Measurements from ENCODE around the gene UBE3C. TPM values are rescaled to one million over a fixed set of nuclear protein-coding genes. Genes with fewer than 3 reads are reported as not detected.

UBE3C gene
- total RNA-seq, 2 donors from 2014 or later = 35.8 to 35.9 TPM

DNA sequence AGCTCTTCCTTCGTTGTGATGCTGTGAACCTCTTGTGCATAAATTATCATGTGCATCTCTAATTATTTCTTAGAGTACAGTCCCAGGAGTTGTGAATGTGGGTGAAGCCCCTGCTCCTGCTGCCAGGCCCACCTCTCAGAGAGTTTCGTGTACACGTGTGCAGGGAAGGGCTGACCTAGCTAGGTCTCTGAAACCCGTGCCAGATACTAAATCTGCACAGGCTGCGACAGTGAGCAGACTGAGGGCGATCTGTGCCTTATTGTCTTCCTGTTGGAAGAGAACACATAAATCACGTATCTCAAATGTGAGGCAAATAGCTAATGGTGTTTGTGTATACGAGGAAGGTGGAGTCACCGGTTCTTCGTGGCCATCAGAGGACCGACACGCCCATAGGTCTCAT, 126.3 kb downstream of the UBE3C start:
- intact Hi-C loops (cut with DNase I) = no loop called here
- ATAC-seq = no peak
- Histone ChIP-seq H3K36me3 (replicated peaks in 1 of 2; ENCODE audit: insufficient read depth in 1 of 2, low read depth in 2 of 2) (peaks cover 0 to 15% of the 10 kb centered on the region in 2 donors), H3K4me3 (no peak overlapping the region), H3K27me3 (no peaks in the 10 kb centered on the region), H3K27ac (no peak overlapping the region), H3K4me1 (no peaks in the 10 kb centered on the region), H3K9me3 (no peaks in the 10 kb centered on the region)
- TF ChIP-seq, protein P1, sequence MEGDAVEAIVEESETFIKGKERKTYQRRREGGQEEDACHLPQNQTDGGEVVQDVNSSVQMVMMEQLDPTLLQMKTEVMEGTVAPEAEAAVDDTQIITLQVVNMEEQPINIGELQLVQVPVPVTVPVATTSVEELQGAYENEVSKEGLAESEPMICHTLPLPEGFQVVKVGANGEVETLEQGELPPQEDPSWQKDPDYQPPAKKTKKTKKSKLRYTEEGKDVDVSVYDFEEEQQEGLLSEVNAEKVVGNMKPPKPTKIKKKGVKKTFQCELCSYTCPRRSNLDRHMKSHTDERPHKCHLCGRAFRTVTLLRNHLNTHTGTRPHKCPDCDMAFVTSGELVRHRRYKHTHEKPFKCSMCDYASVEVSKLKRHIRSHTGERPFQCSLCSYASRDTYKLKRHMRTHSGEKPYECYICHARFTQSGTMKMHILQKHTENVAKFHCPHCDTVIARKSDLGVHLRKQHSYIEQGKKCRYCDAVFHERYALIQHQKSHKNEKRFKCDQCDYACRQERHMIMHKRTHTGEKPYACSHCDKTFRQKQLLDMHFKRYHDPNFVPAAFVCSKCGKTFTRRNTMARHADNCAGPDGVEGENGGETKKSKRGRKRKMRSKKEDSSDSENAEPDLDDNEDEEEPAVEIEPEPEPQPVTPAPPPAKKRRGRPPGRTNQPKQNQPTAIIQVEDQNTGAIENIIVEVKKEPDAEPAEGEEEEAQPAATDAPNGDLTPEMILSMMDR (IDR thresholded peaks at IDR 0.05) = no peak
- TF ChIP-seq POLR2A (IDR thresholded peaks at IDR 0.05) = no peak
- WGBS, 2 donors = 85 to 95% methylated on average over 12 of the region's 12 CpGs
- no peak for DNase-seq

DNA sequence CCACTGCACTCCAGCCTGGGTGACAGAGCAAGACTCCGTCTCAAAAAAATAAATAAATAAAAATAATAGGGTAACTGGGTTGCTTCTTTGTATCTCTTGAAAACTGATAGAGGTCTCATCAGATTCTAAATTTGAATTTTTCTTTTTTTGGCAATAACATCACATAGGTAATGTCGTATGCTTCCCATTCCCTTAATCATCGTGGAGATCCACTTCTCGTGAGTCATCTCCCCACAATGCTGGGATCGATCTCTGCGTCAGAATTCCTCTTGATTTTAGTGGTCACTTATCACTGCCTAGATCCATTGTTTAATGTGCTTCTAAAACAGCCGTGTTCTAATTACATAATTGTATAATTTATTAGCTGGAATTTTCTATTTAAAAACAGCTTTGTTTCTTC, 127.5 kb downstream of the UBE3C start:
- DNase-seq (no peak), ATAC-seq (no peak)
- no peaks in the 10 kb centered on the region for H3K27me3 ChIP-seq
- no peak overlapping the region for H3K4me3 ChIP-seq
- WGBS, 2 donors = 94 to 96% methylated on average over 7 of the region's 7 CpGs
- H3K9me3 ChIP-seq = no peaks in the 10 kb centered on the region
- TF ChIP-seq, protein P1 (IDR thresholded peaks at IDR 0.05) = no peak
- no peak for TF ChIP-seq POLR2A (IDR thresholded peaks at IDR 0.05)
- intact Hi-C loops (cut with DNase I) = no loop called here
- no peak overlapping the region for H3K27ac ChIP-seq
- H3K36me3 ChIP-seq (replicated peaks in 1 of 2; ENCODE audit: insufficient read depth in 1 of 2, low read depth in 2 of 2) = peaks cover 0 to 12% of the 10 kb centered on the region in 2 donors
- peaks cover 2% of the 10 kb centered on the region for H3K4me1 ChIP-seq

DNA sequence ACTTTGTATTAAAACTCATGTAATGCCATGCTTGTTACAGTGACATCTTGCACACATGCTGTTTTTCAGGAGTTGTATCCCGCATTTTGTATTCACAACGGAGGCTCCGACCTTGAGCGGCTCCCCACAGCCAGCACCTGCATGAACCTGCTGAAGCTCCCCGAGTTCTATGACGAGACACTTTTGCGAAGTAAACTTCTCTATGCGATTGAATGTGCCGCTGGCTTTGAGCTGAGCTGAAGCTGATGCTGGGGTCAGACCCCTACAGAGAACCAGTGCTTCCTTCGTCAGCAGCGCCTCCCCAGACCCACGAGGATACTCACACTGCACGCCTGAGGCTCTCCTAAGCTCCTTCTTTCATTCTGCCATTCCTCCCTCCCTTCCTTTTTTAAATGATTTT, 128.8 kb downstream of the UBE3C start:
- no peak overlapping the region for H3K4me3 ChIP-seq
- peak in 1 of 4 donors; percentile 3 for DNase-seq
- no peak for ATAC-seq
- intact Hi-C loops (cut with DNase I) = no loop called here
- no peaks in the 10 kb centered on the region for H3K27me3 ChIP-seq
- no peak for TF ChIP-seq POLR2A (IDR thresholded peaks at IDR 0.05)
- no peak overlapping the region for H3K27ac ChIP-seq
- H3K4me1 ChIP-seq = peaks cover 15% of the 10 kb centered on the region
- WGBS, 2 donors = 88% methylated on average over 13 of the region's 13 CpGs
- H3K36me3 ChIP-seq (replicated peaks in 1 of 2; ENCODE audit: insufficient read depth in 1 of 2, low read depth in 2 of 2) = peaks cover 0 to 12% of the 10 kb centered on the region in 2 donors
- H3K9me3 ChIP-seq = no peaks in the 10 kb centered on the region

DNA sequence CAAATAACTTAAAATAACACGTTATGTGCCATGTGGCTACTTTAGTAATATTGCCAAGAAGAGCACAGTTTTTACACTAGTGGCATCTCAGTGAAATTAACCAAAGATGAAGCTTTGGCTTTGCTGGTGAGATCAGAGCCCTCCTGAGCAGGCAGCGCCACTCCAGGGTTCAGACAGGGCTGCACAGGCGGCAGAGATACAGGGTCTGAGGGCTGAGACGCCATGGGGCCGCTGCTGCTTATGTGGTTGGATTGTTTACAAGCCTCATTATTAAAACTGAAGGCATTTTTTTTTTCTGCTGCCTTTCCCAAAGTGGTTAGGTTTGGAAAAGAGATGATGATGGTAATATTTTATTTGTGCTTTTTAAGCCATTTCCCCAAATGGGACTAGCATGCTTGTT, 129.2 kb downstream of the UBE3C start:
- no peaks in the 10 kb centered on the region for H3K9me3 ChIP-seq
- 87 to 92% methylated on average over 5 of the region's 5 CpGs for WGBS, 2 donors
- TF ChIP-seq POLR2A (IDR thresholded peaks at IDR 0.05) = no peak
- TF ChIP-seq, protein P1 (IDR thresholded peaks at IDR 0.05) = no peak
- H3K36me3 ChIP-seq (replicated peaks in 1 of 2; ENCODE audit: insufficient read depth in 1 of 2, low read depth in 2 of 2) = peaks cover 0 to 12% of the 10 kb centered on the region in 2 donors
- H3K4me3 ChIP-seq = no peak overlapping the region
- DNase-seq = peak in 1 of 4 donors; percentile 8
- ATAC-seq = no peak
- no peak overlapping the region for H3K27ac ChIP-seq
- no peaks in the 10 kb centered on the region for H3K27me3 ChIP-seq
- H3K4me1 ChIP-seq = peaks cover 19% of the 10 kb centered on the region
- intact Hi-C loops (cut with DNase I) = no loop called here

DNA sequence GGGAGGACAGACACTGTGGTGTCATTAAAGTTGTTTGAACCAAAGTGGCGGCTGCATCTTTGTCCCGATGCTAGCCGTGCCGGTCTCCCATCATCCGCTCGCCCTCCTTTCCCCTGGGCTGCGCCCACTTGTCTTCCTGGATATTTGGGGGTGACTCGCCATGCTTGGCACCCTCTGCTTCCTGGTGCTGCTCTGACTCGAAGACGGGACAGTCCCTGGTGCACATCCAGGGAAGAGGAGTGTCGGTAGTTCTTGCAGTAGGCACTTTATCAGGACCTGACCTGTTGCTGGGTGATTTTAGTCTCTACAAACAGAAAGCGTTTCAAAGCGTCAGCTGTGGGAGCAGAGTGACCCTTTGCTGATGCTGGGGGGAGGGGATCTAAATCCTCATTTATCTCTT, 129.8 kb downstream of the UBE3C start:
- Histone ChIP-seq H3K9me3 (no peaks in the 10 kb centered on the region), H3K4me3 (no peak overlapping the region), H3K27me3 (no peaks in the 10 kb centered on the region), H3K27ac (no peak overlapping the region), H3K36me3 (replicated peaks in 1 of 2; ENCODE audit: insufficient read depth in 1 of 2, low read depth in 2 of 2) (peaks cover 0 to 12% of the 10 kb centered on the region in 2 donors), H3K4me1 (peaks cover 25% of the 10 kb centered on the region)
- no peak for TF ChIP-seq POLR2A (IDR thresholded peaks at IDR 0.05)
- TF ChIP-seq, protein P1 (IDR thresholded peaks at IDR 0.05) = no peak
- peak in 1 of 4 donors; percentile 10 for DNase-seq
- ATAC-seq = no peak
- intact Hi-C loops (cut with DNase I) = no loop called here
- WGBS, 2 donors = 86 to 90% methylated on average over 9 to 13 of the region's 13 CpGs
